ENCODE results near the gene SYDE1.

SYDE1 gene

DNA sequence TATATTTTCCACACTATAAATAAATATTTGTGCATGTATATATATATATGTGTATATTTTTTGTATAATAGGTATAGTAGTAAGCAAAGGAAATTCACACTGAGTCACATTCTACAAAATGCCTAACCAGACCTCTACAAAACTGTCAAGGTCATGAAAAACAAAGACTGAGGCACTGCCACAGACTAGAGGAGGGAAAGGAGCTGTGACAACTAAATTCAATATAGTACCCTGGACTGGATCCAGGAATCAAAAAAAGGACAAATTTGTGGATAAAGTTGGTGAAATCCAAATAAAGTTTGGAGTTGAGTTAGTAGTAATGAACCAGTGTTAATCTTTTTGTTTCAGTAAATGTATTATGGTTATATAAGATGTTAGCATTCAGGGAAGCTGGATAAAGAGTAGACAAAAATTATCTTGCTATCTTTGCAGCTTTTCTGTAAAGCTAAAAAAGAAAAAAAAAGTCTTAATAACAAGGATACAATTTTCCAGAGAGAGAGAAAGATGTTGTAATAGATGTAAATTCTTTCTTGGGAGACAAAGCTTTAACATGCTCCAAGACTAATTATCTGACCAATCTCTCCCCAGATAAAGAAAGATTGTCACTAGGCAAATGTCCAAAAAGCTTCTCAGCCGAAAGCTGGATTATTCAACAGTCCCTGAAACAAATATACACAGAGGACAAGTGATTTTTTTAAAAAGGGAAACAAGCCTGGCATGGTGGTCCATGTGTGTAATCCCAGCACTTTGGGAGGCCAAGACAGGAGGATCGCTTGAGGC is 19.1 kb downstream of the SYDE1 start:
- no peaks in the 10 kb centered on the region for H3K9me3 ChIP-seq (ENCODE audit: control insufficient read depth, low read length)

DNA sequence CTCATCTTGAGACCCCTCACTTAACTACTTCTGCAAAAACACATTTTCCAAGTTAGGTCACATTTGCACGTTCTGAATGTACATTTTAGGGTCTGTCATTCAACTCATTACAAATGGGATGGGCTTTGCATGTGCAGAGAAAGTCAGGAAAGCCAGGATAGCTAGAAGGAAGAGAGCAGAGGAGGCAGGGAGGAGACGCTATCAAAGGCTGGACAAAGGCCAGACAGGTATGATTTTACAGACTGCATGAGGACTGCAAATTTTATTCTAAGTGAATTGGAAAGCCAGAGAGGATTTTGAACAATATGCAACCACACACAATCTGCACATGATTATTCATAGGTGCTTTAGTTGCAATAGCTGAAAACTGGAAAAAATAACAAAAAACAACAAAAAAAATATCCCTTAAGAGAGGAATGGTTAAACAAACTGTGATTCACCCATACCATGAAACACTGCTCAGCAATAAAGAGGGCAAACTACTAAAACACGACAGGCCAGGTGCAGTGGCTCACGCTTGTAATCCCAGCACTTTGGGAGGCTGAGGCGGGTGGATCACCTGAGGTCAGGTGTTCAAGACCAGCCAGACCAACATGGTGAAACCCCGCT is 21.1 kb downstream of the SYDE1 start:
- no peak overlapping the region for H3K18ac ChIP-seq (ENCODE audit: low read depth in 1 of 2, low read length in 2 of 2)
- peaks cover 7% of the 10 kb centered on the region for H3K79me1 ChIP-seq (replicated peaks; ENCODE audit: low read length, poor library complexity, severe bottlenecking)
- H3K4me2 ChIP-seq (ENCODE audit: low read length, poor library complexity, severe bottlenecking) = no peak overlapping the region
- H3K27me3 ChIP-seq (ENCODE audit: control insufficient read depth in 1 of 2, insufficient read depth in 1 of 2, low read length in 2 of 2) = peaks cover 0 to 9% of the 10 kb centered on the region in 2 experiments
- H2BK12ac ChIP-seq (ENCODE audit: low read length in 2 of 2) = no peak overlapping the region
- H3K4me1 ChIP-seq (ENCODE audit: control insufficient read depth, insufficient read depth, low read depth, low read length) = peaks cover 13% of the 10 kb centered on the region
- H2AK5ac ChIP-seq (ENCODE audit: low read length, severe bottlenecking) = no peak overlapping the region
- H3K36me3 ChIP-seq (ENCODE audit: control insufficient read depth in 1 of 2, insufficient read depth in 2 of 2, low read depth in 1 of 2, low read length in 2 of 2) = peaks cover 3 to 4% of the 10 kb centered on the region in 2 experiments
- no peak overlapping the region for H3K23ac ChIP-seq (ENCODE audit: low read length in 2 of 2)
- H3K9ac ChIP-seq (ENCODE audit: low read length) = no peak overlapping the region
- 82% methylated on average over 5 of the region's 6 CpGs for WGBS
- no peak overlapping the region for H2AFZ ChIP-seq (ENCODE audit: low read depth, low read length)
- no peak for DNase-seq
- no peak overlapping the region for H4K8ac ChIP-seq (ENCODE audit: low read length)
- H3K9me3 ChIP-seq (ENCODE audit: control insufficient read depth, low read length) = no peaks in the 10 kb centered on the region
- H2BK120ac ChIP-seq (ENCODE audit: low read depth, low read length) = no peak overlapping the region
- H3K4me3 ChIP-seq (ENCODE audit: insufficient read depth in 1 of 2, low read depth in 1 of 2, low read length in 2 of 2) = no peak overlapping the region
- no peak overlapping the region for H2BK15ac ChIP-seq (ENCODE audit: low read depth, poor library complexity, severe bottlenecking)
- no peak overlapping the region for H2BK5ac ChIP-seq (ENCODE audit: low read depth, low read length, poor library complexity, severe bottlenecking)
- H3K4ac ChIP-seq (ENCODE audit: low read depth in 1 of 2, low read length in 2 of 2) = no peak overlapping the region
- no peak overlapping the region for H3K14ac ChIP-seq (ENCODE audit: low read length in 2 of 2)
- no peak overlapping the region for H4K91ac ChIP-seq (ENCODE audit: low read length)
- no peak overlapping the region for H3K27ac ChIP-seq (ENCODE audit: low read length, poor library complexity, severe bottlenecking)

More for the DNA sequence above, 19.1 kb downstream of the SYDE1 start:
- Histone ChIP-seq H3K4me3 (ENCODE audit: insufficient read depth in 1 of 2, low read depth in 1 of 2, low read length in 2 of 2) (peak overlapping the region in 1 of 2 experiments; percentile 97), H3K9ac (ENCODE audit: low read length) (peak overlapping the region; percentile 94), H2AFZ (ENCODE audit: low read depth, low read length) (no peak overlapping the region), H3K4me1 (ENCODE audit: control insufficient read depth, insufficient read depth, low read depth, low read length) (peaks cover 16% of the 10 kb centered on the region), H3K4me2 (ENCODE audit: low read length, poor library complexity, severe bottlenecking) (no peak overlapping the region), H3K27me3 (ENCODE audit: control insufficient read depth in 1 of 2, insufficient read depth in 1 of 2, low read length in 2 of 2) (peaks cover 0 to 9% of the 10 kb centered on the region in 2 experiments), H3K23ac (ENCODE audit: low read length in 2 of 2) (no peak overlapping the region), H3K14ac (ENCODE audit: low read length in 2 of 2) (no peak overlapping the region), H2AK5ac (ENCODE audit: low read length, severe bottlenecking) (no peak overlapping the region), H3K36me3 (ENCODE audit: control insufficient read depth in 1 of 2, insufficient read depth in 2 of 2, low read depth in 1 of 2, low read length in 2 of 2) (peaks cover 16% of the 10 kb centered on the region in 2 experiments), H4K8ac (ENCODE audit: low read length) (no peak overlapping the region), H4K91ac (ENCODE audit: low read length) (no peak overlapping the region), H3K79me1 (replicated peaks; ENCODE audit: low read length, poor library complexity, severe bottlenecking) (peaks cover 17% of the 10 kb centered on the region), H2BK15ac (ENCODE audit: low read depth, poor library complexity, severe bottlenecking) (no peak overlapping the region), H2BK12ac (ENCODE audit: low read length in 2 of 2) (no peak overlapping the region), H3K4ac (ENCODE audit: low read depth in 1 of 2, low read length in 2 of 2) (no peak overlapping the region), H3K27ac (ENCODE audit: low read length, poor library complexity, severe bottlenecking) (no peak overlapping the region), H2BK5ac (ENCODE audit: low read depth, low read length, poor library complexity, severe bottlenecking) (no peak overlapping the region), H2BK120ac (ENCODE audit: low read depth, low read length) (no peak overlapping the region), H3K18ac (ENCODE audit: low read depth in 1 of 2, low read length in 2 of 2) (no peak overlapping the region)
- peak; percentile 46 for DNase-seq
- 92% methylated on average over 1 of the region's 2 CpGs for WGBS

DNA sequence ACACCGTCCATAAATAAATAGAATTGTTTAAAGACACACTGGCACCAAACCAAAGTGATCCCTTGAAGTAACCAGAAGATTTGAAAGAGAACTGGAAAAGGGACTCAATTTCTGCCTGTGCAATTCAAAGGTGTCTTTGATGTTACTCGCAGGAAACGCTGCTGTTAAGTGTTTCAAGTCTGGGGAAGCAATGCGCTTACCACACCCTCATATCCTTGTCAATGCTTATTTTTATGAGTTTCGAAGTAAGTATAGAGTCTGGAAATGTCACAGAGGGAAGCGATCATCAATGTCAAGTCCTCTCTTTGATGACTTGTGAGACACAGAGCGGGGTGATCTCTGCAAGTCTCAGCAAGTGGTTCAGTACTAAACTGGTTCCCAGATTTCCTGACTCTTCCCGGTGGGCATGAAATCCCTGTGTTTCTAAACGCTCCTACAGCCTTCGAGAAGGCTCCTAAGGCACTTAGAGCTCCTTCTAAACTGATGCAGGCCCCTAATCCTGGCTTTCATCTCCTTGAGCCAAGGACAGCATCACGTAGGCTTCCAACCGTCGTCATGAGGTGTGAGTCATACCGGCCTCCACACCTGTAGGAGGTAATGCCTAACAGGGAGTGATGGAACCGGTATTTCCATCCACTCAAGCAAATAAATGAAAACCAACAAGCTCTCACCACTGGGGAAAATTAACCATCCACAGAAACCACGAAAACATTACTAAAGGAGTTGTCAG is 22.8 kb downstream of the SYDE1 start:
- Histone ChIP-seq H3K4me3 (ENCODE audit: insufficient read depth in 1 of 2, low read depth in 1 of 2, low read length in 2 of 2) (no peak overlapping the region), H3K9me3 (ENCODE audit: control insufficient read depth, low read length) (no peaks in the 10 kb centered on the region), H3K4me2 (ENCODE audit: low read length, poor library complexity, severe bottlenecking) (no peak overlapping the region), H3K14ac (ENCODE audit: low read length in 2 of 2) (no peak overlapping the region), H3K18ac (ENCODE audit: low read depth in 1 of 2, low read length in 2 of 2) (no peak overlapping the region), H3K9ac (ENCODE audit: low read length) (no peak overlapping the region), H3K4ac (ENCODE audit: low read depth in 1 of 2, low read length in 2 of 2) (no peak overlapping the region), H3K27ac (ENCODE audit: low read length, poor library complexity, severe bottlenecking) (no peak overlapping the region), H2BK5ac (ENCODE audit: low read depth, low read length, poor library complexity, severe bottlenecking) (no peak overlapping the region), H3K27me3 (ENCODE audit: control insufficient read depth in 1 of 2, insufficient read depth in 1 of 2, low read length in 2 of 2) (peaks cover 0 to 9% of the 10 kb centered on the region in 2 experiments), H2AFZ (ENCODE audit: low read depth, low read length) (no peak overlapping the region), H2BK12ac (ENCODE audit: low read length in 2 of 2) (no peak overlapping the region), H2BK120ac (ENCODE audit: low read depth, low read length) (no peak overlapping the region), H2AK5ac (ENCODE audit: low read length, severe bottlenecking) (no peak overlapping the region), H3K23ac (ENCODE audit: low read length in 2 of 2) (no peak overlapping the region), H3K79me1 (replicated peaks; ENCODE audit: low read length, poor library complexity, severe bottlenecking) (no peaks in the 10 kb centered on the region), H4K8ac (ENCODE audit: low read length) (no peak overlapping the region), H2BK15ac (ENCODE audit: low read depth, poor library complexity, severe bottlenecking) (no peak overlapping the region), H4K91ac (ENCODE audit: low read length) (no peak overlapping the region), H3K4me1 (ENCODE audit: control insufficient read depth, insufficient read depth, low read depth, low read length) (no peaks in the 10 kb centered on the region), H3K36me3 (ENCODE audit: control insufficient read depth in 1 of 2, insufficient read depth in 2 of 2, low read depth in 1 of 2, low read length in 2 of 2) (no peaks in the 10 kb centered on the region)
- 73% methylated on average over 12 of the region's 16 CpGs for WGBS
- DNase-seq = no peak
